Adrenal gland (tissue), 12 donors: ENCODE data around the gene EXOC4. TPM values are rescaled to one million over a fixed set of nuclear protein-coding genes. Genes with fewer than 3 reads are reported as not detected.

Experiments
- DNase-seq, 7 donors: peaks; one replicate each; pipeline ENCODE4 v3.0.0-alpha.2; 2019 to 2020
- H3K27ac ChIP-seq, 5 donors: fragments of 200-600 bp; sonication (generic) in 4 of 5; 1 replicate in 3 of 5; 2 replicates in 2 of 5; pipeline versions ENCODE4 v1.5.1 to v1.8.0; 2016 to 2020; ENCODE audit warnings: mild to moderate bottlenecking in 1 of 5
- H3K27me3 ChIP-seq: fragments of 200-600 bp; 2 replicates; pipeline ENCODE4 v1.8.0; 2021
- H3K36me3 ChIP-seq, 2 donors: fragments of 200-600 bp; replicated peaks in 1 of 2; 1 replicate in 1 of 2; 2 replicates in 1 of 2; pipeline versions ENCODE4 v1.5.1 to v1.8.0; 2018 to 2022
- H3K4me1 ChIP-seq, 2 donors: fragments of 200-600 bp; replicated peaks in 1 of 2; 1 replicate in 1 of 2; 2 replicates in 1 of 2; pipeline versions ENCODE4 v1.5.1 to v1.8.0; 2018 to 2021
- H3K4me3 ChIP-seq, 4 donors: fragments of 200-600 bp; sonication (generic) in 3 of 4; one replicate each; pipeline ENCODE4 v1.5.1; 2016 to 2018
- H3K9me3 ChIP-seq, 3 donors: fragments of 200-600 bp; sonication (generic) in 1 of 3; replicated peaks in 1 of 3; 1 replicate in 2 of 3; 2 replicates in 1 of 3; pipeline versions ENCODE4 v1.5.1 to v1.8.0; 2016 to 2021
- POLR2A ChIP-seq, 2 donors: fragments of 450-650 bp; IDR thresholded peaks; one replicate each; pipeline ENCODE4 v1.6.1; 2017; ENCODE audit warnings: antibody characterized with exemption in 2 of 2, mild to moderate bottlenecking in 2 of 2, moderate library complexity in 1 of 2
- WGBS, 4 donors: extraction: QIAGEN DNeasy Blood & Tissue Kit in 2 of 4; methylation state at CpG; one replicate each; pipeline versions ENCODE4 v1.1.5 to v1.1.7; 2013 to 2017; 5-methylcytosine and 5-hydroxymethylcytosine counted together
- intact Hi-C, 2 donors: fragments of 100-400 bp; cut with DNase I; formaldehyde crosslinking; loops; one replicate each; pipeline versions ENCODE4 v1.14.1 to v1.15.0; 2022 to 2023
- polyA plus RNA-seq, 3 donors: library from polyadenylated mRNA; stranded (reverse); fragments of 200-250 nt in 2 of 3; fragments of 350-450 nt in 1 of 3; fragmentation: Illumina TruSeq in 1 of 3; extraction: RNeasy Lipid Tissue Mini Kit (QIAGEN cat#74804) in 1 of 3; gene quantifications; one replicate each; pipeline ENCODE4 v1.2.3, GENCODE V29; 2013 to 2014
- total RNA-seq, 9 donors: library from RNA; depleted of rRNA in 4 of 9; stranded (reverse); fragments of >200 nt in 4 of 9; fragments of 120-200 nt in 1 of 9; fragmentation: NEBNext Ultra II Directional in 1 of 9; extraction: Animal tissue kit (Norgen Biotek cat#: 25700) in 1 of 9; gene quantifications; one replicate each; pipeline versions ENCODE4 v1.1.0 to v1.2.4, GENCODE V29; 2013 to 2023
- TF ChIP-seq, protein P1 (sequence below), 6 experiments: fragments of 450-650 bp in 4 of 6; fragments of 200-600 bp in 2 of 6; sonication (generic) in 1 of 6; IDR thresholded peaks; 1 replicate in 5 of 6; 2 replicates in 1 of 6; pipeline versions ENCODE4 v1.5.1 to v1.8.0; 2016 to 2021; ENCODE audit warnings: antibody characterized with exemption in 6 of 6, mild to moderate bottlenecking in 2 of 6, moderate library complexity in 1 of 6
- donor health status: healthy with polysubstance abuse.
- donor health status: Bipolar disorder and iron deficiency.
- donor health status: DM: yes; HTN: yes; CAD: no.
- donor health status: DM: no; HTN: no; CAD: no.
- donor health status: DM: no; HTN: no; CAD: no.
- donor health status: DM: yes; HTN: yes; CAD: no.

EXOC4 gene
- total and polyA plus RNA-seq, 12 donors: 12.5 to 93.8 (median 67.4) TPM

DNA sequence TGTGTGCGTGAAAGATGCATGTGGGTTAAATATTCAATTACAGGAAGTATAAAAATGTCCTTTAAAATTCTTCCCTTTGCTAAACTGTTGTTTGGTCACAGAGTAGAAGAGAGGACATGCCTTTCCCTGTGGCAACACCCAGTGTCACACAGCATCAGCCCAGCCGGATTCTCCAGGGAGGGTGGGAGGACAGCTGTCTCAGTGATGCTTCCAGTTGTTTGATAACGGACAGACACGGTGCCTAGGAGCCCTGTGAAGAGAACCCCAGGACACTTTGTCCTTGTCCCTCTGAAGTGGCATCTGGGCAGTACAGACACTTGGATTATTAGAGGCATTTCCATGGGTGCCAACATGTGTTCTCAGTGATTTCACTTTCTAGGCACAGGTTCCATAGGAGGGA, 567.7 kb downstream of the EXOC4 start:
- no peak overlapping the region for H3K27ac ChIP-seq
- no peaks in the 10 kb centered on the region for H3K9me3 ChIP-seq
- no peak for DNase-seq
- WGBS, 4 donors: 73 to 97% (median 87%) methylated on average over 4 of the region's 4 CpGs
- no peak for TF ChIP-seq POLR2A (IDR thresholded peaks at IDR 0.05)
- TF ChIP-seq, protein P1, sequence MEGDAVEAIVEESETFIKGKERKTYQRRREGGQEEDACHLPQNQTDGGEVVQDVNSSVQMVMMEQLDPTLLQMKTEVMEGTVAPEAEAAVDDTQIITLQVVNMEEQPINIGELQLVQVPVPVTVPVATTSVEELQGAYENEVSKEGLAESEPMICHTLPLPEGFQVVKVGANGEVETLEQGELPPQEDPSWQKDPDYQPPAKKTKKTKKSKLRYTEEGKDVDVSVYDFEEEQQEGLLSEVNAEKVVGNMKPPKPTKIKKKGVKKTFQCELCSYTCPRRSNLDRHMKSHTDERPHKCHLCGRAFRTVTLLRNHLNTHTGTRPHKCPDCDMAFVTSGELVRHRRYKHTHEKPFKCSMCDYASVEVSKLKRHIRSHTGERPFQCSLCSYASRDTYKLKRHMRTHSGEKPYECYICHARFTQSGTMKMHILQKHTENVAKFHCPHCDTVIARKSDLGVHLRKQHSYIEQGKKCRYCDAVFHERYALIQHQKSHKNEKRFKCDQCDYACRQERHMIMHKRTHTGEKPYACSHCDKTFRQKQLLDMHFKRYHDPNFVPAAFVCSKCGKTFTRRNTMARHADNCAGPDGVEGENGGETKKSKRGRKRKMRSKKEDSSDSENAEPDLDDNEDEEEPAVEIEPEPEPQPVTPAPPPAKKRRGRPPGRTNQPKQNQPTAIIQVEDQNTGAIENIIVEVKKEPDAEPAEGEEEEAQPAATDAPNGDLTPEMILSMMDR (IDR thresholded peaks at IDR 0.05): no peak
- H3K4me3 ChIP-seq: no peak overlapping the region
- H3K27me3 ChIP-seq: no peaks in the 10 kb centered on the region
- no peaks in the 10 kb centered on the region for H3K4me1 ChIP-seq
- H3K36me3 ChIP-seq: no peaks in the 10 kb centered on the region
- intact Hi-C loops: no loop called here

DNA sequence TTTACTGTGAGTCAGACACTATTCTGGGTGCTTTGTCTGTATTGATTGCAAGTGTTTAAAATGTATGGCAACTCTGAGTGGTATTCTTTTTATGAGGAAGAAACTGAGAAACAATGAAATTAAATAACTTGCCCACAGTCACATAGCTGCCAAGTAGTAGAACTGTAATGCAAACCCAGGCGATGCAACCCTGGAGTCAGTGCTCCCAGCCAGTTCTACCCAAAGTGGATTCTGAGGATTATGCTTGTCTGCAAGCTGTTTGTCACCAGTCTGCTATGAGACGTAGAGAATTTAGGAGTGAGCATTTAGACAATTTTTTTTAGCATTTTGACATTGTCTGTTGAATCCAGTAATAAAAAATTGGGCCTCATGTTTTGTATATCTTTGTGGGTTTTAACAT, 568.3 kb downstream of the EXOC4 start:
- WGBS, 4 donors: 93 to 100% (median 97%) methylated on average over 2 of the region's 2 CpGs
- no peak overlapping the region for H3K27ac ChIP-seq
- intact Hi-C loops: no loop called here
- no peak for DNase-seq
- no peaks in the 10 kb centered on the region for H3K9me3 ChIP-seq
- no peaks in the 10 kb centered on the region for H3K36me3 ChIP-seq
- no peaks in the 10 kb centered on the region for H3K4me1 ChIP-seq
- H3K4me3 ChIP-seq: no peak overlapping the region
- TF ChIP-seq, protein P1 (IDR thresholded peaks at IDR 0.05): no peak
- TF ChIP-seq POLR2A (IDR thresholded peaks at IDR 0.05): no peak
- no peaks in the 10 kb centered on the region for H3K27me3 ChIP-seq

DNA sequence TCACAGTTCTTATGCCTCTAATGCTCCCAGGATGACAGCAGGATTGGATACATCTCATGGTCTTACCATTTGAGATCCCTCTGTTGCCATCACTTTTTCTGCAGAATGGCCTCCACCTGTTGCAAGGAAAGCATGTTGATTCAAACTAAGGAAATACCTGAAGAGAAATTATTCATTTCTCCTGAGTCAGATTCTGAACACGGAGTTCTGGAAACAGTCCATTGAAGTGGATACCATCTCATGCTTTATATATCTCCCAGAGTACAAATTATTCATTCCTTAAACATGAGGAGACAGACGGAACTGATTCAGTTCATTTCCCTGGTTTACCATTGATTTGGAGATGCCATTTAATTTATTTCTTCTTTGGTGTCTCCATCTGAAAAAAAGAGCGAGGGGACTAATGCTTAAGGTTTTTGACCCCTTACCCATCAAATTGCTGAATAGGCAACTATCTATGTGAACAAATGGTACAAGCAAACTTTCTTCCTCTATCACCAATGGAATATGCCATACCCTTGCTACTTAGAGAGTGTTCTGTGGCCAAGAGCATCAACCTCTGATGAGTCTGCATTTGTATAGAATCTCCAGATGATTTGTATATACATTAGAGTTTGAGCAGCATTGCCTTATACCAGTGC, 569.2 kb downstream of the EXOC4 start:
- 64 to 99% (median 91%) methylated on average over 3 of the region's 3 CpGs for WGBS, 4 donors
- no peaks in the 10 kb centered on the region for H3K9me3 ChIP-seq
- DNase-seq: no peak
- no peaks in the 10 kb centered on the region for H3K4me1 ChIP-seq
- intact Hi-C loops: no loop called here
- TF ChIP-seq, protein P1 (IDR thresholded peaks at IDR 0.05): no peak
- TF ChIP-seq POLR2A (IDR thresholded peaks at IDR 0.05): no peak
- no peak overlapping the region for H3K4me3 ChIP-seq
- H3K27me3 ChIP-seq: no peaks in the 10 kb centered on the region
- no peak overlapping the region for H3K27ac ChIP-seq
- H3K36me3 ChIP-seq: no peaks in the 10 kb centered on the region

DNA sequence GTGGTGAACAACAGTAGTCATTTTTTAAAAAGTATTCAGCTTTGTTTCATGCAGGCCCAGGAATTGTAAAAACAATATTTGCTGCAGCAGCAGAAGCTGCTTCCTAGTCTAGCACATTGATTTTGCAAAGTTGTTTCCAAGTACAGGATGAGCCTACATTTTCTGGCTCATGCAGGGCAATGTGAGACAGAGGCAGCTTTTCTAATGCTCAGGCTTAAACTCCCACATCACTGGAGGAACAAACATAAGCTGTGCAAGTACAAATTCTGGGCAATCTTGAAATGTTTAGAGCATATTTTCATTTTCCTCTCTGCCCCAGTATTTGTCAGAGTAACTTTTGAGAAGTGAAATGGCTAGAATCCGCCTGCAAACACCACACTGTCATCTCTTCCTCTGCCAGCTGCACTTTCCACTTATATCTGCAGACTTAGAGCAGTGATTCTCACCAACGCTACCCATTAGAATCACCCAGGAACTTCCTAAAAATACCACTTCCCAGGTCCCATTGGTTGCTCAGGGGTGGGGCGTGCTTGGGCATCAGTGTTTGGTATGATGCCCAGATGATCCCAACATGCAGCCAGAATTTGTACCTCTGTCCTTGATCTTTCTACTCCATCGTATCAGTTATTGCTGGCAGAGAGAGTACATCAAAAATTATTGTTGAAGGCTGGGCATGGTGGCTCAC, 570.1 kb downstream of the EXOC4 start:
- no peak for TF ChIP-seq POLR2A (IDR thresholded peaks at IDR 0.05)
- TF ChIP-seq, protein P1 (IDR thresholded peaks at IDR 0.05): no peak
- DNase-seq: no peak
- WGBS, 4 donors: 77 to 87% (median 84%) methylated on average over 4 of the region's 4 CpGs
- intact Hi-C loops: no loop called here
- Histone ChIP-seq H3K27ac (no peak overlapping the region), H3K4me3 (no peak overlapping the region), H3K27me3 (no peaks in the 10 kb centered on the region), H3K4me1 (no peaks in the 10 kb centered on the region), H3K36me3 (no peaks in the 10 kb centered on the region), H3K9me3 (no peaks in the 10 kb centered on the region)
